SK-N-SH (cell line): ENCODE data around the gene RASGRF2. TPM values are rescaled to one million over a fixed set of nuclear protein-coding genes. Genes with fewer than 3 reads are reported as not detected.

ENCODE experiments used
- CTCF ChIA-PET: fragments of 300-600, 350-600 bp; formaldehyde crosslinking; extraction: SDS; loops from one replicate; lab custom pipeline; 2021; lab: Yijun Ruan, JAX
- POLR2A ChIA-PET: fragments of 350-600 bp; sonication (Branson Sonifier 250); formaldehyde crosslinking; extraction: SDS; loops from one replicate; lab custom pipeline; 2020; ENCODE audit warnings: antibody characterized with exemption, inconsistent platforms; lab: Yijun Ruan, JAX
- DNase-seq: peaks from one replicate; pipeline ENCODE4 v3.0.0; 2012
- H2AFZ ChIP-seq: fragments of 200-600 bp; sonication (generic); 2 replicates; pipeline ENCODE4 v1.8.1; 2016; ENCODE audit warnings: antibody characterized with exemption, mild to moderate bottlenecking, low read depth
- H3F3A ChIP-seq: fragments of 200-600 bp; sonication (generic); replicated peaks from 2 replicates; pipeline ENCODE3; 2016; ENCODE audit warnings: antibody characterized with exemption, mild to moderate bottlenecking; ENCODE audit not compliant: insufficient read depth
- H3K27ac ChIP-seq, 2 experiments: fragments of 200-500 bp in 1 of 2; fragments of 200-600 bp in 1 of 2; sonication (Bioruptor generic) in 1 of 2; sonication (generic), shearing (Covaris generic) in 1 of 2; 2 replicates each; pipeline versions ENCODE4 v1.5.1 to v1.6.1; 2014 to 2016; ENCODE audit warnings: low read depth in 2 of 2, inconsistent platforms in 1 of 2, low read length in 1 of 2, mild to moderate bottlenecking in 1 of 2, mixed read lengths in 1 of 2
- H3K27me3 ChIP-seq: fragments of 200-600 bp; sonication (generic), shearing (Covaris generic); 2 replicates; pipeline ENCODE4 v1.6.1; 2016; ENCODE audit warnings: mixed run types; ENCODE audit not compliant: insufficient read depth
- H3K36me3 ChIP-seq, 2 experiments: fragments of 200-500 bp in 1 of 2; fragments of 200-600 bp in 1 of 2; sonication (Bioruptor generic) in 1 of 2; sonication (generic) in 1 of 2; replicated peaks in 1 of 2; 2 replicates each; pipeline versions ENCODE3 to v1.5.1; 2014 to 2016; ENCODE audit warnings: low read length in 1 of 2, mild to moderate bottlenecking in 1 of 2; ENCODE audit not compliant: insufficient read depth in 2 of 2, control insufficient read depth in 1 of 2
- H3K4me1 ChIP-seq, 2 experiments: fragments of 200-500 bp in 1 of 2; fragments of 200-600 bp in 1 of 2; sonication (Bioruptor generic) in 1 of 2; sonication (generic), shearing (Covaris generic) in 1 of 2; 2 replicates each; pipeline versions ENCODE4 v1.5.1 to v1.6.1; 2014 to 2016; ENCODE audit warnings: low read depth in 1 of 2, low read length in 1 of 2, mixed run types in 1 of 2; ENCODE audit not compliant: insufficient read depth in 2 of 2, control insufficient read depth in 1 of 2
- H3K4me2 ChIP-seq: fragments of 200-600 bp; sonication (generic), shearing (Covaris generic); 2 replicates; pipeline ENCODE4 v1.6.1; 2017; ENCODE audit warnings: mixed run types
- H3K4me3 ChIP-seq, 2 experiments: fragments of 200-500 bp in 1 of 2; fragments of 200-600 bp in 1 of 2; sonication (Bioruptor generic) in 1 of 2; sonication (generic), shearing (Covaris generic) in 1 of 2; 2 replicates each; pipeline versions ENCODE4 v1.5.1 to v1.8.1; 2014 to 2016; ENCODE audit warnings: low read depth in 2 of 2, inconsistent platforms in 1 of 2, low read length in 1 of 2, mild to moderate bottlenecking in 1 of 2, mixed read lengths in 1 of 2, moderate library complexity in 1 of 2
- H3K79me2 ChIP-seq: fragments of 200-600 bp; sonication (generic); 2 replicates; pipeline ENCODE4 v1.8.1; 2017; ENCODE audit warnings: mild to moderate bottlenecking; ENCODE audit not compliant: insufficient read depth
- H3K9ac ChIP-seq: fragments of 200-600 bp; sonication (generic); 2 replicates; pipeline ENCODE4 v1.6.1; 2017; ENCODE audit warnings: mixed run types
- H3K9me2 ChIP-seq: fragments of 200-600 bp; sonication (generic); 2 replicates; pipeline ENCODE4 v1.6.1; 2017; ENCODE audit warnings: mixed run types
- H3K9me3 ChIP-seq: fragments of 200-600 bp; sonication (generic); 2 replicates; pipeline ENCODE4 v1.6.1; 2017; ENCODE audit warnings: mixed run types, mild to moderate bottlenecking, moderate library complexity
- H4K20me1 ChIP-seq: fragments of 200-600 bp; sonication (generic); 2 replicates; pipeline ENCODE4 v1.6.1; 2017; ENCODE audit warnings: mild to moderate bottlenecking, mixed run types; ENCODE audit not compliant: insufficient read depth
- CHD2 ChIP-seq: fragments of 150-350 bp; IDR thresholded peaks from 2 replicates; pipeline ENCODE4 v1.6.1; 2018; ENCODE audit warnings: low read length; ENCODE audit not compliant: partially characterized antibody
- EP300 ChIP-seq, 2 experiments: IDR thresholded peaks; 2 replicates each; pipeline versions ENCODE4 v1.4.0 to v1.6.1; 2012; ENCODE audit warnings: borderline replicate concordance in 1 of 2, low read depth in 1 of 2, low read length in 1 of 2
- FOSL2 ChIP-seq: IDR thresholded peaks from 2 replicates; pipeline ENCODE4 v1.4.0; 2012; ENCODE audit warnings: low read depth, mild to moderate bottlenecking, moderate library complexity, borderline replicate concordance
- FOXM1 ChIP-seq: IDR thresholded peaks from 2 replicates; pipeline ENCODE4 v1.4.0; 2012; ENCODE audit warnings: low read depth, mild to moderate bottlenecking
- IRF3 ChIP-seq: fragments of 150-350 bp; IDR thresholded peaks from 2 replicates; pipeline ENCODE4 v1.6.1; 2016; ENCODE audit warnings: mild to moderate bottlenecking, low read depth, low read length
- JUND ChIP-seq: IDR thresholded peaks from 2 replicates; pipeline ENCODE4 v1.4.0; 2012
- MXI1 ChIP-seq: IDR thresholded peaks from 2 replicates; pipeline ENCODE4 v1.6.1; 2012; ENCODE audit warnings: mild to moderate bottlenecking, low read depth, low read length, improper control_type of control experiment
- NRF1 ChIP-seq: IDR thresholded peaks from 2 replicates; pipeline ENCODE4 v1.6.1; 2012; ENCODE audit warnings: low read depth, mild to moderate bottlenecking, low read length
- PBX3 ChIP-seq: IDR thresholded peaks from 2 replicates; pipeline ENCODE4; 2012
- RCOR1 ChIP-seq: fragments of 150-350 bp; IDR thresholded peaks from 2 replicates; pipeline ENCODE4 v1.6.1; 2017; ENCODE audit warnings: antibody characterized with exemption, low read length
- RFX5 ChIP-seq: IDR thresholded peaks from 2 replicates; pipeline ENCODE4 v1.6.1; 2012; ENCODE audit warnings: mild to moderate bottlenecking, improper control_type of control experiment, low read length
- SIN3A ChIP-seq: IDR thresholded peaks from 2 replicates; pipeline ENCODE4 v1.6.1; 2012; ENCODE audit warnings: low read depth, mild to moderate bottlenecking, low read length, moderate library complexity, borderline replicate concordance
- SMC3 ChIP-seq: IDR thresholded peaks from 2 replicates; pipeline ENCODE4 v1.6.1; 2012; ENCODE audit warnings: low read depth, low read length, improper control_type of control experiment
- TAF1 ChIP-seq: IDR thresholded peaks from 2 replicates; pipeline ENCODE4 v1.6.1; 2012; ENCODE audit warnings: low read depth, mild to moderate bottlenecking, low read length, moderate library complexity, borderline replicate concordance
- TCF12 ChIP-seq: IDR thresholded peaks from 2 replicates; pipeline ENCODE4 v1.4.0; 2012
- TEAD4 ChIP-seq: IDR thresholded peaks from 2 replicates; pipeline ENCODE4 v1.4.0; 2012; ENCODE audit warnings: mild to moderate bottlenecking, borderline replicate concordance; ENCODE audit not compliant: insufficient read depth
- USF1 ChIP-seq: IDR thresholded peaks from 2 replicates; pipeline ENCODE4 v1.4.0; 2012; ENCODE audit warnings: low read depth, borderline replicate concordance
- USF2 ChIP-seq: fragments of 150-350 bp; IDR thresholded peaks from 2 replicates; pipeline ENCODE4 v1.6.1; 2017; ENCODE audit warnings: antibody characterized with exemption, low read length, low read depth, borderline replicate concordance
- YY1 ChIP-seq: IDR thresholded peaks from 2 replicates; pipeline ENCODE4 v1.4.0; 2012; ENCODE audit warnings: low read depth, mild to moderate bottlenecking
- ZBTB33 ChIP-seq: IDR thresholded peaks from 2 replicates; pipeline ENCODE4 v1.4.0; 2012; ENCODE audit warnings: low read depth, borderline replicate concordance
- WGBS: methylation state at CpG from one replicate; pipeline ENCODE4 v1.1.6; 2017; ENCODE audit warnings: low lambda C conversion rate; 5-methylcytosine and 5-hydroxymethylcytosine counted together
- polyA plus RNA-seq, 3 experiments: library from polyadenylated mRNA; depleted of rRNA; stranded (reverse); fragments of >200 nt; gene quantifications; 2 replicates each; pipeline ENCODE4 v1.2.3, GENCODE V29; 2012

The RASGRF2 gene
- polyA plus RNA-seq, 1 of the 3 experiments (the other 2 are of a cell fraction): under 0.01 TPM

GRCh38 chr5:81182396-81183390, 222.5 kb downstream of the RASGRF2 start:
- DNase-seq: no peak
- Histone ChIP-seq H3K9me2 (no peaks in the 10 kb centered on the region), H3K9ac (no peak overlapping the region), H3K4me2 (no peak overlapping the region), H3K27ac (peak overlapping the region in 1 of 2 experiments; percentile 86; a peak in 3 of 4 replicates), H3K79me2 (no peaks in the 10 kb centered on the region), H4K20me1 (no peaks in the 10 kb centered on the region), H3K4me3 (no peak overlapping the region)
- 57% methylated on average over 9 of the region's 9 CpGs for WGBS
- CTCF ChIA-PET: interaction anchor here (1.0 to 7.4 kb wide), 4 partner anchors 12 to 983 kb away, joined by 5 to 58 read pairs (median 6); no protein-coding TSS in a partner anchor
- no peak for TF ChIP-seq RCOR1
- TF ChIP-seq PBX3: no peak
- no peak for TF ChIP-seq TCF12
- no peak for TF ChIP-seq JUND
- TF ChIP-seq FOXM1: no peak
- no peak for TF ChIP-seq NRF1
- no peak for TF ChIP-seq IRF3
- TF ChIP-seq TEAD4: no peak
- no peak for TF ChIP-seq YY1
- no peak for TF ChIP-seq RFX5
- TF ChIP-seq MXI1: no peak
- no peak for TF ChIP-seq FOSL2
- TF ChIP-seq ZBTB33: no peak
- TF ChIP-seq USF2: no peak
- no peak for TF ChIP-seq CHD2
- TF ChIP-seq SMC3: no peak
- no peak for TF ChIP-seq EP300 (IDR thresholded peaks at IDR 0.05; ENCODE audit: borderline replicate concordance in 1 of 2, low read depth in 1 of 2, low read length in 1 of 2)
- no peak for TF ChIP-seq SIN3A
- TF ChIP-seq TAF1: no peak
- no peak for TF ChIP-seq USF1
- TF ChIP-seq, all 33 proteins: peak for 0
- no peaks in the 10 kb centered on the region for H3K9me3 ChIP-seq
- H3F3A ChIP-seq: no peaks in the 10 kb centered on the region
- no peaks in the 10 kb centered on the region for H3K27me3 ChIP-seq
- POLR2A ChIA-PET: no interaction called here
- H3K4me1 ChIP-seq: peaks cover 0 to 50% of the 10 kb centered on the region in 2 experiments; a peak in 2 of 4 replicates
- no peaks in the 10 kb centered on the region for H3K36me3 ChIP-seq
- H2AFZ ChIP-seq: no peak overlapping the region
